CD4-positive, alpha-beta T cell treated with Interleukin-4 for 1 hour (primary cell): ENCODE results near the gene TLE4.
A peak's percentile ranks its signal among the peaks of the same experiment; 100 is the strongest.

Experiments used
- DNase-seq, 2 donors: peaks; one replicate each; pipeline ENCODE4 v3.0.0-alpha.2; 2020 to 2022

Gene TLE4

DNA sequence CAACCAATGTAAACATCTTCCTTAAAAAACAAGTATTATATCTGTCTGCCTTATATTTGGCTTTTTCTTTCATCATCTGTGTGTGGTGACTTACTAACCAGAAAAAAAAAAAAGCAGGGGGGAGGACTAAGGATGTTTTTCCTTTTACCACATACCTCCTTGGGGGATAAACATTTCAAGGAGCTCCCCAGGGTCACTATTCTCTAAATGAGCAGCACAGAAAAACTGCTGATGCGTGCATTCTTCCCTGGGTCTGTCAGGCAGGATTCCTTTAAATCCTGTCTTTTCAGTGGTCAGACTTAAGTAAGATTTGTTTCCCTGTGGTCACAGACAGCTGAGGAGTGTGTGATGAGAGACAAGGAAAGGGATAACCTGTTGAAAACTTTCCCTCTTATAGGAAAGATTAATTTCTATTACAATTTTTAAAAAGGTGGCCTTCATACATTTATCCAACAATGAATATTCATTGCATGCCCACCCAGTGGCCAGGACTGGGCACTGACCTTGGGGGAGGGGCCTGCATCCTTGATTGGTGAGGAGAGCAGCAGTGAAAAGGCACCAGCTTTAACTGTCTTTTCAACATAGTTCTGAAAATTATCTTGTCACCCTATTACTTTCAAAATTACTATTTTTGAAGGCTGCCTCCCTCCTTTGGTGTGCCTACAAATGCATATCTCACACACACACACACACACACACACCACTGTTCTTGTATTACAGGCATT is 123.1 kb downstream of the TLE4 start:
- DNase-seq = no peak

- peak; percentile 17 to 38 for DNase-seq
Measured at GRCh38 chr9:79695531-79696175, 123.9 kb downstream of the TLE4 start.

GRCh38 chr9:79698967-79699366 is 127.2 kb downstream of the TLE4 start:
- no peak for DNase-seq

GRCh38 chr9:79699479-79699878 is 127.7 kb downstream of the TLE4 start:
- no peak for DNase-seq

DNA sequence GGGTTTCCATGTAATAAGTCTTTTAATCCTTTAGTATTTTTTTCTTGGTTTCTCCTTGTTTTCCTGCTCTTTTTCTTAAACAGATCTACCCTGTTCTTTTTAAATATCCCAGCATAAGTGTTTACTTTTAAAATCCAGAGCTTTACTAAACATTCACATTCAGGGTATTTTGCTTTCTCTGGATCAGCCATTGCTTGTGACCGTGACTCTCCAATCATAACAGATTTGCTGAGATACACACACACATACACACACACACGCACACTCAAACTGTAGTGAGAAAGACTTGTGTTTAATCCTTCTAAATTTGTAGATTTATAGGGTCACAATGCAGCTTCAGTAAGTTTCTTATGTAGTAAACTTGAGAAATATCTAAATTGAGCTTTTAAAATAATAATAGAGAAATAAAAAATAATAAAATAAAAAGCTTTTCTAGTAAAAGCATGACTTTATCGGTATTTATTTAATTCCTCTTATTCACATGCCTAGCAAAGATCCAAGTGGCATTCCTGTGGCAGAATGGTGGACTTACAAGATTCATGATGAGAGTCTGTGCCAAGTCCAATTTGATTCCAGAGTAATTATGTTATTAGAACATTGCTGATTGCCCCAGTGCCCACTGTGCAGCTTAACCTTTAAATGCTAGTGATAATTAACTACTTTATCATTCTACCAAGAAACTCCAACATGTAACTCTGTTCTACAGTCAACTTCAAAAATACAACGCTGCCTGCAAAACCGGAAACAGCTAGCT is 129.0 kb downstream of the TLE4 start:
- no peak for DNase-seq

DNA sequence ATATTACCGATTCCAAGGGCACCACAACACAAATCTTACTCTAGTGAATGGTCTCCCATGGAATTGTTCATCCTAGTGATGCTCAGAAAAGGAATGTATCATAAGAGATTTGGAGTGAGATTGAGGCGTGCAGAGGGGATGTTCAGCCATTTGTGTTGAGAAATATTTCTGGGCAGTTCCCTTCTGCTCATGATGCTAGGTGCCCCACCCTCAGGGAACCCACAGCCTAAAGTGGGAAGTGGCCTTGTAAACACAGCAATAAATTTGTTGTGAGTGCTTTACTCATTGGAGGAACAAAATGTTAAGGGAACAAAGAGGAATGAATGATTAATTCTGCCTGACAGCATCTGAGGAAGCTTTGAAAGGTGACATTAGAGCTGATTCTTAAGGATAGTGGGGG is 129.9 kb downstream of the TLE4 start:
- peak; percentile 7 to 62 for DNase-seq

DNA sequence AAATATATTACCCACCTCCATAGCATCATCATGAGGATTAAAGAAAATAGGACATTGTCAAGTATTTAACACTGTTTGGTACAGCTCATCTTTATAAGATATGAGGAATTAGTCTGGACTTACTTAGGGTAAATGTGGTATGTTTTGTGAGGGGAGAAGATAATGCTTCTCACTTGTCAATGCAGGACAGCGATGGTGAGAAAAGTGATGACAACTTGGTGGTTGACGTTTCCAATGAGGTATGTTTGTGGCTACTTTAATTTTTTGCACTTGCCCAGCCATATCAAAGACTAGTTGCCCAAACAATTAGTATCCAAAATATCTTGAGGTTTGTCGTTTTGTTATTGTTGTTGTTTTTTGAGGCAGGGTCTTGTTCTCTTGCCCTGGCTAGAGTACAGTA is 133.9 kb downstream of the TLE4 start:
- DNase-seq = no peak

DNA sequence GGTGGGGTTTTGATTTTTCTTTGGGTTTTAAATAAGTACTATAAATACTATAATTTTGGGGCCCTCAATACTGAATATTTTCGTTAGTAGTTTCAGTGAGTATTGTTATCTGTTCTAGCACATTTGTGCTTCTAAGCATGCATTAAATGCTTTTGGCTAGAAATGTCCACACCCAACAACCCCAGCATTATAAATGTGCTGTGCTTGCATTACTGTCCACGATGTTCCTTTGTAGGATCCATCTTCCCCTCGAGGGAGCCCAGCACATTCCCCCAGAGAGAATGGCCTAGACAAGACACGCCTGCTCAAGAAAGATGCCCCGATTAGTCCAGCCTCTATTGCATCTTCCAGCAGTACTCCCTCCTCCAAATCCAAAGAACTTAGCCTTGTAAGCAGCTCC is 134.7 kb downstream of the TLE4 start:
- no peak for DNase-seq

- no peak for DNase-seq
Measured at GRCh38 chr9:79707589-79707988, 135.8 kb downstream of the TLE4 start.

GRCh38 chr9:79708541-79708940 is 136.8 kb downstream of the TLE4 start:
- no peak for DNase-seq

- DNase-seq = no peak
Measured at GRCh38 chr9:79709743-79710674, 138.2 kb downstream of the TLE4 start.

DNA sequence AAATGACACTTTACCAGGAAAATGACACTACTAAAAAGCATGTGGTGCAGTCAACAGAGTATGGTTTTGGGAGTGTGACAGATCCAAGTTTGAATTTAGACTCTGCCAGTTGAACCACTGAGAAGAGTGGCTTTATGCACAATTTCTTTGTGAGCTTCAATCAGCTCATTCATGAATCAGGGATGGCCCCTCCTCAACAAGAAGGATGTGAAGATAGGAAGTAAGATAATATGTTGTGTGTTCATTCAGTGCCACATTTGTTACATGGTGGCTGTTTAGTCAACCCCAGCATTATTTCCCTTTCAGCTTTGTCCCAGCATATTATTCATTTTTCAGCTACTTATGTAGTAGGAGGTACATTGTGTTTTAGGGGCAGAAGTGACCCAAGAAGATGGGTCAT is 140.1 kb downstream of the TLE4 start:
- DNase-seq = no peak

DNA sequence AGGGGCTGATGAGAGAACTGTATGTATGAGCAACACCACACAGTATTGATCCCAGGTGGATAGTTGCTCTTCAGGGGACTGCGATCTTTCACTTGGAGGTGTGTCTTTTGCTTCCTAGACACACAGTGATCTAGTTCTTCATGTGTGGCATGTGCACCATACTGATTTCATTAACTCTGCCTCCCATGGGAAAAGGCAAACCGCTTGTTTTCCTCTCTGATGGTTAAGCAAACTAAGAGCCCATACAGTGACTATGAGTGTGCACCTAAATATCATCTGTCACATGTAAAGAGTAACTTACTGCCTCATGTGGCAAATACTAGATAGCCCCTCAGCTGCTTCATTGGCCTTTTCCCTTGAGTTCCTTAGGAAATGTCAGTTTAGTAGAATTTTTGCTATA is 147.3 kb downstream of the TLE4 start:
- DNase-seq = no peak

DNA sequence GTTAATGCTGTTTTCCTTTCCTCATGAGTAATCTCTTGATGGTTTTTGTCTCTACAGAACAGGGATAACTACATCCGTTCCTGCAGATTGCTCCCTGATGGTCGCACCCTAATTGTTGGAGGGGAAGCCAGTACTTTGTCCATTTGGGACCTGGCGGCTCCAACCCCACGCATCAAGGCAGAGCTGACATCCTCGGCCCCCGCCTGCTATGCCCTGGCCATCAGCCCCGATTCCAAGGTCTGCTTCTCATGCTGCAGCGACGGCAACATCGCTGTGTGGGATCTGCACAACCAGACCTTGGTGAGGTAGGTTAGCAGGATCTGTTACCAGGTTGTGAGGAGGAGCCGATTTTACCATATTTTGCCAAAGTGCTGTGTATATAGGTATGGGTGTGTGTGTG is 148.2 kb downstream of the TLE4 start:
- no peak for DNase-seq

DNA sequence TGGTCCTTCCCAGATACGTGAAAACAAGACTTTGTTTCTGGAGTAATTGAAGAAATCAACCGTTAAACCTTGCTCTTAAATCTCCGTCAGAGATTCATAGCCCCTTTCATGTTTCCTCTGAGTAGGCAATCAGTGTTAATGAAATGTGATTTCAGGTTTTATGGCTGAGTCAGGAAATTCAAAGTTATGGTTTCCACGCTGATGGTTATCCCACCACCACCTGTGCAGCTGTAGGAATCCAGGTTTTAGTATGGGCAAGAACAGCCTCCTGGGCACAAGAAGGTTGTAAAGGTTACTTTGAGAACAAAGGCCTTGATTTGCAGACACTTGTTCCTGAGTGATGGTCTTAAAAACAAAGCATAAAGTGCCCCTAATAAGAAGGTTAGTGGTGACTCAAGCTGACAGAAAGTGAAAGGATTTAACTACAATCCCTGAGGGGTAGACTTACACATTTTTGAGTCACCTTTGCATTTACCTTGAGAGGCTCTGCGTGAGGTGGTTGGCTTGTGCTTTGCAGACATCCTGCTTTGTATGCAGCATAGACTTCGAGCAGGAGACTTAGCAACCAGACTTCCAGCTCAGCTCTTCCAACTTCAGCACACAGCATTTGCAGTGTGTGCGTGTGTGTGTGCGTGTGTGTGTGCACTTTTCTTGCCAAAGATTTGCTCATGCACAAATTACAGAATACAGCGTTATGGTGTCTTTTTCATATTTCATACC is 159.6 kb downstream of the TLE4 start:
- no peak for DNase-seq

DNA sequence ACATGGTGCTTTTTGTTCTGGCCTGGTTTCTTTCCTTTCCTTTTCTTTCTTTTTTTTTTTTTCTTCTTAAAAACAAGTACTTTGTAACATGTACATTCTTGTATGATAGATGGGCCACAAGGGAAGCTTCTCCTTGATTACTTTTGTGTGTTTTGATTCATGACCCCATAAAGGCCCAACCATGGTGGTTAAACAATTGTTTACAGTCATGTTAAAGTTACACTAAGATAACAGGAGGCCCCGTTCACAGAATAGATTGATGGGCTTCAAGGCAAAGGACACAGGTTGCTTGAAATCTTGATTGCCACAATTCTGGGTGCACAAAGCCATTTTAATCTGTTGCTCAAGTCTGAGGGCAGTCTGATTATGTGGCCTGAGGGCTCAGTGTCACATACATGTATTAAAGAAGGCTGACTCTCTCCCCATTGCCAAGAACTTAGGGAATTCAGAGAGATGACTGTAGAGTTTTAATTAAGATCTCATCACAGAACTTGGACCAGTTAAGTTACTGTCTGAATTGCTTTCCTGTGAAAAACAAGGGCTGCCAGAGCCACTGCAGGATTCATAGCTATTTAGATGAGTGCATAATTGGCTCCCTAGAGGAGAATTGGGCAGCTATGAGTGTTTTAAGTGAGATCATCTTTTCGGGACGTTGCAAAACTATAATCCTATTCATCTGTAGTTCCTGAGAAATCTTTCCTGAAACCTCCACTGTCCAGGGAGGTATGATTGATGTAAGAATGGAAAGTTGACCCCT is 163.4 kb downstream of the TLE4 start:
- DNase-seq = no peak

DNA sequence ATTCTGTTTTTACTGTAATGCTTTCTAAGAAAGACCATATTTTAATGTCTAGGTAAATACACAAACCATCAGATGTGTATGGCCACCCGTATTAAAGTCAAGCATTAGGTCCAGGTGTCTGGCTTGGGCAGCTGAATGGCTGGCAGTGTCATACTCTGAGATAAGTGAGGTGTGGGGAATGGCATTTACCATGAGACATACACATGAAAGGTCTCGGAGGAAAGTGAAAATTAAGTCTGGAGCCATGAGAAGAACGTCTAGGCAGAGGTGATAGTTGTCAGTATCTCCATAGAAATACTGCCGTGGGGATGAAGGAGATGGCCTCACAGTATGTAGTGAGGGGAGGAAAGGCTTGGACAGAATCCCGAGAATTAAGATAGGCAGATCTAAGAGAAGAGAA is 164.3 kb downstream of the TLE4 start:
- DNase-seq = no peak

GRCh38 chr9:79741381-79741780 is 169.6 kb downstream of the TLE4 start:
- DNase-seq = no peak

GRCh38 chr9:79742110-79742721 is 170.5 kb downstream of the TLE4 start:
- no peak for DNase-seq

DNA sequence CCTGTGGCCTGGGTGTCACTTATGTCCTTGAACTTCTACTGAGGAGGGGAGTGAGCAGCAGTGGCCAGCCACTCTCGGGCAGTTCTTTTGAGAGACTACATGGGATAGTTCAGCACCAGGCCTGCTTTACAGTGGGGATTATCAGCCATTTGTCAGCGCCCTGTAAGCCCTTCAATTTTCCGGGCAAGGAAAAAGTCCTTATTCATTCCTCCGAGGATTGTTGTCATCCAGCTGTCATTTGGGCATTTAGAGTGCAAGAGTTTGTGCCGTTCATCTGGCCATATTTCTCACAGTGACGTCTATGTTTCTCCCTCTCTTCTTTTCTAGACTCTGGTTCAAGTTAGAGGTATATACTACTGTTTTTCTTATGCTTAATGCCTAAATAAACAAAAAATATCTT is 172.8 kb downstream of the TLE4 start:
- DNase-seq = no peak

GRCh38 chr9:79745752-79746336 is 174.1 kb downstream of the TLE4 start:
- DNase-seq = no peak
